HG03442 (cell line): ENCODE results near the gene UVRAG.
"Not testable (repeated sequence)": the region's sequence is repeated elsewhere in the genome, so short reads cannot be mapped to it uniquely, and the experiment has no call there.

Source experiments
- ATAC-seq: cut with Tn5 transposase; IDR thresholded peaks from one replicate; pipeline ENCODE4 v1.9.1; 2021; ENCODE audit warnings: mild to moderate bottlenecking, moderate library complexity; ENCODE audit not compliant: unreplicated experiment

The UVRAG gene

DNA sequence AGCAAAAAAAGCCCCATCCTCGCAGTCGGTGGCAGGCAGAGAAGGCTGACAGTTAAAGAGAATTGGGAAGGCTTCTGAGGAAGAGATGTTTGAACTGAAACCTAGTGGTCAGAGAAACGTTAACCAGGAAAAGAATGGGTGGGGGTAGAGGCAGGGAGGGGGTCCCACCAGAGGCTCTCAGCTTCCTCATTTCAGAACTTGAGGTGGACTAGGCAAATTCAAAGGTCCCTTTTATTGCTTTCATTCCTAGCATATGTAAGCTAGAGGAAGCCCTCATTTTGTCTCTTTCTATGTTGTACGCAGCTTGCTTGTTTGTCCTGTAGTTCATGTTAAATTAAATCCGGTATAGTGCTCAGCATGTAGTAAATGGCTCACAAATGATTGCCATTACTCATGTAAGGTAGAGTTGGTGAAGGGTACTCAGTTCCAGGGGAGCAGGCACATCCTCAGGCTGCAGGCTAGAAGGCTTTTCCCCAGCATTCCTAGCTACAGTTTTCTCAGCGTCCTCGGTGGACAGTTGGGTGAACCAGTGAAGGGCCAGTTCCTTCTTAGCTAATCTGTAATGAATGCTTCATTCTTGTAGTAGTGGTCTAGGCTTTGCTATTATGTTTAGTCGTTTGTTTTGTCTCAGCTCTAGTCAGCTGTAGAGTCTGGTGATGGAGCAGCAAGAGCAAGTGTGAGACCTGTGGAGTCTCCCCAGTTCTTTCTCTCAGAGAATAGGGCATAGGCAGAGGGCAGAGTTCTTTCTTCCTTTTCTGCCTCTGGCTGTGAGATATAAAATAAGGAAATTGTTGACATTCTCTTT is 58.6 kb downstream of the UVRAG start:
- ATAC-seq = peak; percentile 67

DNA sequence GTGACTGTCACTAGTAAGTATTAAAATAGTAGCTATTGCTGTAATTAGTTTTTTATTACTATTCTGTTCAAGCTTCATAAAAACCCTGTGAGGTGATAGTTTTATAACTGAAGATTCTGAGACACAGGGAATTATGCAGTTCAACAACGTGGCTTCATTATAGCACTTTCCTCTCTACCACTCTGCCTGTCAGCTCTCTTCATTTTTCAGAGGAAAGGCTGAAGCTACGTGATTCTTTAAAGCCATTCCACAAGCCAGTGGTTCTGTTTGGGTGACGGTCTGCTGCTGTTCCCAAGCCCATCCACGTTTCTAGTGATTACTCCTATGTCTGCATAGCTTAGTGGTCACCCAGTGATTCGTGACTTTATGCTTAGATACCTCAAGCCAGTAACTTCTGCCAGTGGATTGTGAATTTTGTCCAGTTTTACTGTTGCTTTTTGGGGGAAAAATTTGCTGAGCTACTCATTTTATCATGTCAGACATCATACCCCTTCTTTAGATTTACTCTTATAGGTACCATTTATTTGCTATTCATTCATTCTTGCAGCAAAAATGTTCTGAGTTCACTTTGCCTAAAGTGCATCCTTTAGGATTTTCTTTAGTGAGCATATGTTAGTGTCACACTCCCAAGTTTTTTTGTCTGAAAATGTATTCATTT is 59.8 kb downstream of the UVRAG start:
- no peak for ATAC-seq

DNA sequence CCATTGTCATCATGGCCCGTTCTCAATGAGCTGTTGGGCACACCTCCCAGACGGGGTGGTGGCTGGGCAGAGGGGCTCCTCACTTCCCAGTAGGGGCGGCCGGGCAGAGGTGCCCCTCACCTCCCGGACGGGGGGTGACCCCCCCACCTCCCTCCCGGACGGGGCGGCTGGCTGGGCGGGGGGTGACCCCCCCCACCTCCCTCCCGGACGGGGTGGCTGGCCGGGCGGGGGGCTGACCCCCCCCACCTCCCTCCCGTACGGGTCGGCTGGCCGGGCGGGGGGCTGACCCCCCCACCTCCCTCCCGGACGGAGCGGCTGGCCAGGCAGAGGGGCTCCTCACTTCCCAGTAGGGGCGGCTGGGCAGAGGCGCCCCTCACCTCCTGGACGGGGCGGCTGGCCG is 62.3 kb downstream of the UVRAG start:
- not testable (repeated sequence) for ATAC-seq

DNA sequence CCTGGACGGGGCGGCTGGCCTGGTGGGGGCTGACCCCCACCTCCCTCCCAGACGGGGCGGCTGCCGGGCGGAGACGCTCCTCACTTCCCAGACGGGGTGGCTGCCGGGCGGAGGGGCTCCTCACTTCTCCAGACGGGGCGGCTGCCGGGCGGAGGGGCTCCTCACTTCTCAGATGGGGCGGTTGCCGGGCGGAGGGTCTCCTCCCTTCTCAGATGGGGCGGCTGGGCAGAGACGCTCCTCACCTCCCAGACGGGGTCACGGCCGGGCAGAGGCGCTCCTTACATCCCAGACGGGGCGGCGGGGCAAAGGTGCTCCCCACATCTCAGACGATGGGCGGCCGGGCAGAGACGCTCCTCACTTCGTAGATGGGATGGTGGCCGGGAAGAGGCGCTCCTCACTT is 62.9 kb downstream of the UVRAG start:
- not testable (repeated sequence) for ATAC-seq

DNA sequence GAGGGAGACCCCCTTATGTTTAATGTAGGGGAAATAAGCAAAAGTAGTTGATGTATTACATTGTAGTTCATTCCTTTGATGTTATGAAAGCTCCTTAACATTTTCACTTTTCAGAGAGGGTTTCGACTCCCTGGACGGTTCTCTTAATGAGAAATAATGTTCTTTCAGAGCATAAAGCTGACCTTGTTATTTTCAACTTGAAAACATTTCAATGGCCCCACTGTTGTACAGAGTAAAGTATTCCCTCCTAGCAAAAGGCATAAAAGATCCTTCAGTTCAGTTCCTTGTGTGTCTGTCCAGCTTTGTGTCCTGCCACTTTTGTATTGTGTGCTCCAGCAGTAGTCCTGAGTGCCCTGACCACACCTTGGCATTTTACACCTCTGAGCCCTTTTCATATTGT is 63.9 kb downstream of the UVRAG start:
- ATAC-seq = no peak

DNA sequence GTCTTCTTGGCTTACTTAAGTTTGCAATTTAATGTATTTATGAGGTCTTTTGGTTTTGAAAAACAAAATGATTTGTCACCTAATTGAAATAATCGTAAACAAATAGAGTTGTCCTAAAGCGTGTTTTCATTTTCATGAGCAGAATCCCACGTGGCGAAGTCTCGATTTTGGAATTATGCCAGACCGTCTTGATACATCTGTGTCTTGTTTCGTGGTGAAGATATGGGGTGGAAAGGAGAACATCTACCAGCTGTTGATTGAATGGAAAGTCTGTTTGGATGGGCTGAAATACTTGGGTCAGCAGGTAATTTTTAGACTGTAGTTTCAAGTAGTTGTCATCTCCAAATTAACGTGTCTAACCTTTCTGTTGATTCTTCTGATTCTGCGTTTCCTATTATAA is 64.7 kb downstream of the UVRAG start:
- no peak for ATAC-seq

DNA sequence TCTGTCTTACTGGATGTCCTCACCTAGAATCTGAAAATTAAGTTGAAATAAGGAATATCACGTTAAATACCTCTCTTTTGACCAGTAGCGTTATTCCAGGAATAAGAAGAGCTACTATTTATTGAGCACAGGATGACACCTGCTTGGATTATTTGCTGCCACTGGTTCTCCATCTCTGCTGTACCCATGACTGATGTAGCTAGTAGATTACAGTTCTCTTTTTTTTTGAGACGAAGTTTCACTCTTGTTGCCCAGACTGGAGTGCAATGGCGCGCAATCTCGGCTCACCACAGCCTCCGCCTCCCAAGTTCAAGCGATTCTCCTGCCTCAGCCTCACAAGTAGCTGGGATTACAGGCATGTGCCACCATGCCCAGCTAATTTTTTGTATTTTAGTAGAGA is 65.3 kb downstream of the UVRAG start:
- not testable (repeated sequence) for ATAC-seq

DNA sequence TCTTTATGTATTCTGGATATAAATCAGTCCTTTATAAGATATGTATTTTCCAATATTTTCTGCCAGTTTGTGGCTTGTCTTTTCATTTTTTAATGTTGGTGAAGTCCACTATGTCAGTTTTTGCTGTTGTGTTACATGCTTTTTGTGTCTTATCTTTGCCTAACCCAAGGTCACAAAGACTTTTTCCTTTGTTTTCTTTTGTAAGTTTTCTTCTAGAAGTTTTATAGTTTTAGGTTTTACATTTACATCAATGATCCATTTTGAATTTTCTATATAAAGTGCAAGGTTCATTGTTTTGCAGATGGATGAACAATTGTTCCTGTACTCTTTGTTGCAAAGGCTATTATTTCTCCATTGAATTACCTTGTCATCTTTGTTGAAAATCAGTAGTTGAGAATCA is 69.3 kb downstream of the UVRAG start:
- ATAC-seq = no peak

DNA sequence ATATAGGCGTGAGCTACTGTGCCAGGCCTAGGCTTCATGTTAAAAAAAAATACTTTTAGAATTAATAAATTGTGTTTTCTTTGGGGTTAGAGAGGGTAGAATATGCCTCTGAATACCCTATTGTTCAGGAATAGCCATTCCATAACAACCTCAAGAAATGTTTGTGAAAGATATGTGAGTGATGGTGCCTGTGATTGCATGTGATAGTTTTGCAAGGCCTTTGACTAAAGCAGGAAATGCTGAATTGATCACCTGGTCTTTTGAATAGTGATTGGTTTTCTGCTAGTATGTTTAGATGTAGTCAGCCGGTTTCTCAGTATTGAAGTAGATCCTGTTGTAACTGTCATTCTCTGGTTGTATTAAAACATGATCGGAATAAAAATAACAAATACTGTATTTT is 73.4 kb downstream of the UVRAG start:
- ATAC-seq = no peak

DNA sequence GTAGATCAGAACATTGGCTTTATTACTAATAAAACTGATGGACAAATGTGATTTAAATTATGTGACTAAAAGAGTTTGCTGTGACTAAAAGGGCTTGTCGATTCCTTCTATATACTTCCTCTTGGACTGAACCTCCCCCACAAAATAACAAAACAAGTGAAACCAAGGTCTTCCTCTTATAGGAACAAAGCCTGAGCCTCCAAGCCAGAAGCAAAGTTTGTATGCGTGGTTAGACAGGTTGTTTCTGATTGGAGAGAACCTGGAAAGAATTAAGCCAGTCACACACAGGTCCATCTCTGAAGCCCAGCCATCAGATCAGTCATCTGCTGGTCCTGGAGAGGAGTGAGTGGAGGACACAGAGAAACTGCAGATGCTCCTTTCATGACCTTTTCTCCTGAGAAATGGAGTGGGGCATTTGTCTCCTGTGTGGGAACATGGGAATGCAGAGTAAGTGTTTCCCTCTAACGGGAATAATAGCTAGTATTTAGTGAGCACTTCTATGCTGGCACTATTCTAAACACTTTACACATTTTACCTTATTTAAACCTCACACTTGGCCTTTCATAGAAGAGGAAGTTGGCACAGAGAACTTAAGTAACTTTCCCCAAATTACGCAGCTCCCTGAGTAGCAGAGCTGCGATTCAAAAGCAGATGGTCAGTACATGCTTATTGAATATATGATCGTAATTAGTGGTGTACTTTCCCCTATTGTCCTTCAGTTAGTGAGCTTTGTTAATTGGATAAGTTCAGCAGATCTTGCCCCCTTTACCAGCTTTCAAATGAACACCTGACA is 77.1 kb downstream of the UVRAG start:
- peak; percentile 42 for ATAC-seq

DNA sequence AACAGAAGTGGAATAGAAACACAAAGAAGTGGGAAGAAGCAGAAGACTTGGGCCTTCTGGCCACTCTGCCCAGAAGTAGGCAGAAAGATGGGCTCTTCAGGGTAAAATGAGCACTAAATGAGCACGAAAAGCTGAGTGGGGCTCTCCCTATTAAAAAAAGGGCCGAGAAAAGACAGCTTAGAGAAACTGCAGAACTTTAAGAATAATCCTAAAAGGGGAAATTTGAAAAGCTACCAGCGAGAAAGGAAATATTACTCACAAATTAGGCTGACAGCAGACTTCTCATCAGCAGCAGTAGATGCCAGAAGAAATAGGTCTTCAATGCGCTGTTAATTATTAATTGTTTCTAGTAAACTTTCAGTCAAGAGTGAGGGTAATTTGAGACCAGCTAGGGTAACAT is 78.2 kb downstream of the UVRAG start:
- no peak for ATAC-seq

DNA sequence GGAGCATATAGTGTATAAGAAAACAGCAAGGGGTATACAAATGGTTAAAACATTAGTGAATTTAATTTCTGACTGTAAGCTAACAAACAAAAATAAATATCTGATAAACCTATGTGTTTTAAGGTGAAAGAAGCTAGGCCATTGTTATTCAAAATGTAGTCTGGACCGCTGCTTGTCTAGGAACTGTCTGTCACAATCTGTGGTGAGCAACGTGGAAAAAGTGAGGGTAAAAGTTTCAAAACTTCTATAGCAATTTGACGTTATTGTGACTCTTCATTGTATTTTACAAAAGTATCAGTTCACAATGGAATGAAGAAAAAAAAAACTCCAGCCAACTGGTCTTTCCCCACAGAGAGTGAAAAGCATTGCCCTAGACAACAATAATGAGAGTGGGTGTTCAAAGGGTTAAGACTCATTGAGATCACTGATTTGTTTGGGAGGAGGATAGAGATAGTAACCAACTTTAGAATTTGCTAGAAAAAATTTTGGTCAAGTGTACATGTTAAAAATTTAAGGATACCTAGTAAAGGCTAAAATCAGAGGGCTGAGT is 79.1 kb downstream of the UVRAG start:
- ATAC-seq = no peak

DNA sequence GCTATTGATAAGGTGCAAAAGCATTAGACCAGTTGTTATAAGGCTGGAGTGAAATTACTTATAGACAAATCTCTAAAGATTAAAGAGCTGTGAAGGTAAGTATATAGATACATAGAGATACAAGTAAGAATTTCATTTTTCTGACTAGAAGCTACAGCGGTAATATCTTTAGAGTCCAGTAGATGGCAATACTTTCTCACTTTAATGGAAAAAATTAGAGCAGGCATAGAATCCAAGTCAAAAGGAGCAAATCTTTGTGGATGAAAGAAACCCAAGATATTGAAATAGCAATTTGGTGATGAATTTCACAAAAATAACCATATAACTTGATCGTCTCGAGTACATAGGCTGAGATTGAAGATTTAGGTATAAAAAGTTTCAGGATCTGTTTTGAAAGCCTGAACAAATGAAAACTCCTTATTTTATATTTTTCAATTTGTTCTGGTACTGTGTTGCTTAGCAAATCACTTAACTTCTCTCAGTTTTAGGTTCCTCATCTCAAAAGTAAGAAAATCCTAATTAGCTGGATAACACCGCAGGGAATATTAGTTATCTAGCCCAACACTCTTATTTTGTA is 81.9 kb downstream of the UVRAG start:
- no peak for ATAC-seq

DNA sequence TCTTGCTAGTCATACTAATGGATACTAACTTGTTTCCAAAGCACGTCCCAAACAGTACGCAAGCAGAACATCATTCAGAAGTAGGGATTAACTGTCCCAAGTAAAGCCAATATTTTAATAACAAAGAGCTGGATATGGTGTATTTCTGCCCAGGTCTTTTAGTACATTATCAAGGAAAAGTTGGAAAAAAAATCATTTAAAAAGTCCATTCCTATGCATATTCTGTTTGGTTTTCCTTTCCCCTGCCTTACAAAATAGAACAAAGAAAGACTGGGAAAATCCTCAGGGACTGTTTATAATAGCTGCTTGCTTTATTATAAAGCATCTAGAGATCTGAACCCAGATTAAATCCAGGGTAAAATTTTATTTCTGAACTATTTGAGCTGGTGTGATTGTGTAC is 83.9 kb downstream of the UVRAG start:
- no peak for ATAC-seq

DNA sequence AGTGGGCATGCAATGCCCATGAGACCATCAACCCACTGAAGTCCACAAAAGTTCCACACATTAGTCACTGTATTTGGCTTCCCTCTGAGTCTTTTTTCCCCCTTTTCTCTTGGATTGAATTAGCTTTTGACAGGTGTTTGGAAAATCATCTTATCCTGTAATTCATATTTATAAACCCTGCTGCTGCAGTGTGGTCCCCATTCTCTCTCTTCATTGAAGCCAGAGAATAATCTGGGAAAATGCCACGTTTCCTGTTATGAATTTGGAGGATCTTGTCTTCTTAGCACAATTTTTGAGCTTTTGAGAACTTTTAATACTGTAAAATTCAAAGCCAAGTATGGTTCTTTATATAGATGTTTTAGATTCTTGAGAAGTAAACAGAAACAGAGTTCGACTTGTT is 84.8 kb downstream of the UVRAG start:
- ATAC-seq = no peak

DNA sequence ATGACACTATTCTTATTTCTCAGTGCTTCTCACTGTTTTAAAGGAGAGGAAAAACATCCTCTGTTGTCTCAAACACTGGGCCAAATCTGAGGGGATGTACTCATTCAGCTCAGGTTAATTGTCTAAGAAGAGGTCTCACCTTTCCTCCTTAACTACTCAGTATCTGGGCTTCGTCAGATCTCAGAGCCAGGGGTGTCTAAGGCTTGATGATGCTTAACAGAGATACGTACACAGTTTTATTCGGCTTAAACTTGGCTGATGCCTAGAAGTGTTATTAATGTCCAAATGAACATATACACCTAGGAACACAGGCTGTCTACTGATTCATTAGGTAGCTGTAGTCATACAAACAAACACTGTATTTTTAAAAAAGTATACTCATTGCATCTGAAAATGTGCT is 85.8 kb downstream of the UVRAG start:
- ATAC-seq = no peak

DNA sequence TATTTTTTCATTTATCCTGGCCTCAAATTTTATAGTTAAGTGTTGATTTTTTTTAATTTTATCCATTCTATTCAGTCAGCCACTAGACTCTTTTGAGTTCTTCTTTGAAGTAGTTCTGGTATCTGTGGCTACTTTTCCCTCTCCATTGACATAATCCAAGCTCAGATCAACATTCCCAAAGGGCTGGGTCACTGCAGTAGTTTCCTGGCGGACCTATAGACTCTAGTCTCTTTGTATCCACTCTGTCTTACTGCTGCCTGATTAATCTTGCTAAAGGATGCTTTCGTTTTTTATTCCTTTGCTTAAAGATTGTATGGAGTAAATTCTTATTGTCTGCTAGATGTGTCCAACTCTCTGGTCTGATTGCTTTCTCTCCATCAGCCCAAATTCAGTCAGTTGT is 87.6 kb downstream of the UVRAG start:
- ATAC-seq = no peak

DNA sequence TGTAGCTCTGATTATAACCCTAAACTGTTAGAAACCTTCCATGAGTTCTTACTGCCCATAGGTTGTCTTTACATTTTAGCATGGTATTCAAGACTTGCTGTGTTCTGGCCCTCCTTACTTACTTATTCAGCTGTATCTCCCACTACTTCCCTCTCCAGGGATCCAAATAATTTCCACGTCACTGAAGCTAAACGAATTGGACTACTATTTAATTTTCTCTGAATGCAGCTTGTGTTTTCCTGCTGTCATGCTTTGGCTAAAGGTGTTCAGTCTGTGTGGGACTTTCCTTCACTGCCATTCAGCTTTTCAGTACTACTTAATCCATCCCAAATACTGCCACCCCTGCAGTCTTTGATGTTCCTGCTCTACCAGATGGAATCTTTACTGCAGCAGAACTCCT is 88.3 kb downstream of the UVRAG start:
- no peak for ATAC-seq

DNA sequence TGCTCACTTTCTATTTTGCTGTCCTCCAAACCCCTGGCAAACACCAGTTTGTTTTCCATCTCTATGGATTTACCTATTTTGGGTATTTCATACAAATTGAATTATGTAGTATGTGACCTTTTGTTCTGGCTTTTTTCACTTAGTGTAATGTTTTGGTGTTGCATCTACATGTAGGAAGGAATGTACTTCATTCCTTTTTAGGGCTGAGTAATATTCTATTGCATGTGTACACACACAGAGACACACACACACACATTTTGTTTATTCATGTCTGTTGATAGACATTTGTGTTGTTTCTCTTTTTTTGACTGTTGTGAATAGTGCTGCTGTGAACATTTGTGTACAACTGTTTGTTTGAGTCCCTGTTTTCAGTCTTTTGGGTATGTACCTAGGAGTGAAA is 90.4 kb downstream of the UVRAG start:
- ATAC-seq = no peak

DNA sequence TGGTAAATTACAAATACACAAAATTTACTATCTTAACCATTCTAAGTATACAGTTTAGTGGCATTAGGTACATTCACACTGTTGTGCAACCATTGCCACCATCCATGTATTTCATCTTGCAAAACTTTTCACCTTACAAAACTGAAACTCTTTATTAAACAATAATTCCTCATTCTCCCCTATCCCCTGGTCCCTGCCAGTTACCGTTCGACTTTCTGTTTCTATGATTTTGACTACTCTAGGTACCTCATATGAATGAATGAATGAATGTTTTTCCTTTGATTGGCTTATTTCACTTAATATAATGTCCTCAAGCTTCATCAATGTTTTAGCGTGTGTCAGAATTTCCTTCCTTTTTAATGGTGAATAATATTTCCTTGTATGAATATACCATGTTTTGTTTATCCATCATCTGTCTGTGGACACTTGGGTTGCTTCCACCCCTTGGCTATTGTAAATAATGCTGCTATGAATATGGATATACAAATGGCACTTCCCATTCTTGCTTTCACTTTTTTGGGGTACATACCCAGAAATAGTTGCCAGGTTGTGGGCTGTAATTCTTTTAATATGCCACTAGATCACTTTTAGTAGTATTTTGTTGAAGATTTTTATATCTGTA is 93.0 kb downstream of the UVRAG start:
- no peak for ATAC-seq
